Measurements from ENCODE around the gene CNNM3. TPM values are rescaled to one million over a fixed set of nuclear protein-coding genes. Genes with fewer than 3 reads are reported as not detected.

The CNNM3 gene
- total RNA-seq, 1 experiment from 2014 or later: 62.5 TPM

- POLR2A ChIA-PET: no interaction called here
Measured at GRCh38 chr2:96879545-96880040, 63.5 kb downstream of the CNNM3 start.

GRCh38 chr2:96880891-96881273 is 64.8 kb downstream of the CNNM3 start:
- BruUV-seq (replicated peaks): no TSS peak
- Mint-ChIP-seq H3K9me3 (ENCODE audit: unreplicated experiment) (no peaks in the 10 kb centered on the region), H3K4me3 (ENCODE audit: unreplicated experiment) (no peak overlapping the region), H3K4me1 (ENCODE audit: low read depth, unreplicated experiment) (peaks cover 7% of the 10 kb centered on the region), H3K36me3 (ENCODE audit: insufficient read depth, unreplicated experiment) (no peaks in the 10 kb centered on the region), H3K27me3 (ENCODE audit: insufficient read depth, unreplicated experiment) (no peaks in the 10 kb centered on the region), H3K27ac (ENCODE audit: unreplicated experiment) (peak overlapping the region; percentile 29)
- H3K9me3 ChIP-seq: no peaks in the 10 kb centered on the region
- TF ChIP-seq, protein P1, sequence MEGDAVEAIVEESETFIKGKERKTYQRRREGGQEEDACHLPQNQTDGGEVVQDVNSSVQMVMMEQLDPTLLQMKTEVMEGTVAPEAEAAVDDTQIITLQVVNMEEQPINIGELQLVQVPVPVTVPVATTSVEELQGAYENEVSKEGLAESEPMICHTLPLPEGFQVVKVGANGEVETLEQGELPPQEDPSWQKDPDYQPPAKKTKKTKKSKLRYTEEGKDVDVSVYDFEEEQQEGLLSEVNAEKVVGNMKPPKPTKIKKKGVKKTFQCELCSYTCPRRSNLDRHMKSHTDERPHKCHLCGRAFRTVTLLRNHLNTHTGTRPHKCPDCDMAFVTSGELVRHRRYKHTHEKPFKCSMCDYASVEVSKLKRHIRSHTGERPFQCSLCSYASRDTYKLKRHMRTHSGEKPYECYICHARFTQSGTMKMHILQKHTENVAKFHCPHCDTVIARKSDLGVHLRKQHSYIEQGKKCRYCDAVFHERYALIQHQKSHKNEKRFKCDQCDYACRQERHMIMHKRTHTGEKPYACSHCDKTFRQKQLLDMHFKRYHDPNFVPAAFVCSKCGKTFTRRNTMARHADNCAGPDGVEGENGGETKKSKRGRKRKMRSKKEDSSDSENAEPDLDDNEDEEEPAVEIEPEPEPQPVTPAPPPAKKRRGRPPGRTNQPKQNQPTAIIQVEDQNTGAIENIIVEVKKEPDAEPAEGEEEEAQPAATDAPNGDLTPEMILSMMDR (IDR thresholded peaks at IDR 0.05; ENCODE audit: insufficient read depth in 1 of 2, low read depth in 1 of 2, low read length in 1 of 2, severe bottlenecking in 1 of 2, unreplicated experiment in 1 of 2): no peak
- no peak for DNase-seq
- no peaks in the 10 kb centered on the region for H3K27me3 ChIP-seq (replicated peaks; ENCODE audit: control insufficient read depth, insufficient read depth, low read length)
- CTCF ChIA-PET: interaction anchor here (1.0 to 2.0 kb wide), 3 partner anchors 12 to 232 kb away, joined by 3 to 12 read pairs (median 3); partner anchors contain the start of genes ANKRD36 and ANKRD39
- peaks cover 3% of the 10 kb centered on the region; the same call in 1 of the 2 replicates for H3K4me1 ChIP-seq
- POLR2A ChIA-PET: no interaction called here
- no peaks in the 10 kb centered on the region for H3K36me3 ChIP-seq (ENCODE audit: control insufficient read depth, insufficient read depth, low read length)
- H3K4me3 ChIP-seq (ENCODE audit: low read depth, low read length): no peak overlapping the region
- intact Hi-C loops (cut with micrococcal nuclease; ENCODE audit: unreplicated experiment): no loop called here

More at GRCh38 chr2:96879545-96880040, 63.5 kb downstream of the CNNM3 start:
- H3K9me3 ChIP-seq: no peaks in the 10 kb centered on the region
- no peaks in the 10 kb centered on the region for H3K36me3 ChIP-seq (ENCODE audit: control insufficient read depth, insufficient read depth, low read length)
- H3K9me3 Mint-ChIP-seq (ENCODE audit: unreplicated experiment): no peaks in the 10 kb centered on the region
- BruUV-seq (replicated peaks): no TSS peak
- TF ChIP-seq, protein P1 (IDR thresholded peaks at IDR 0.05; ENCODE audit: insufficient read depth in 1 of 2, low read depth in 1 of 2, low read length in 1 of 2, severe bottlenecking in 1 of 2, unreplicated experiment in 1 of 2): no peak
- no peak overlapping the region for H3K27ac Mint-ChIP-seq (ENCODE audit: unreplicated experiment)
- CTCF ChIA-PET: interaction anchor here (1.0 to 2.0 kb wide), 3 partner anchors 11 to 233 kb away, joined by 3 to 12 read pairs (median 3); partner anchors contain the start of genes ANKRD36 and ANKRD39
- H3K4me3 ChIP-seq (ENCODE audit: low read depth, low read length): no peak overlapping the region
- peaks cover 3% of the 10 kb centered on the region; the same call in 1 of the 2 replicates for H3K4me1 ChIP-seq
- no peaks in the 10 kb centered on the region for H3K27me3 ChIP-seq (replicated peaks; ENCODE audit: control insufficient read depth, insufficient read depth, low read length)
- no peaks in the 10 kb centered on the region for H3K36me3 Mint-ChIP-seq (ENCODE audit: insufficient read depth, unreplicated experiment)
- DNase-seq: no peak
- peaks cover 7% of the 10 kb centered on the region for H3K4me1 Mint-ChIP-seq (ENCODE audit: low read depth, unreplicated experiment)
- intact Hi-C loops (cut with micrococcal nuclease; ENCODE audit: unreplicated experiment): no loop called here
- no peak overlapping the region for H3K4me3 Mint-ChIP-seq (ENCODE audit: unreplicated experiment)
- no peaks in the 10 kb centered on the region for H3K27me3 Mint-ChIP-seq (ENCODE audit: insufficient read depth, unreplicated experiment)

DNA sequence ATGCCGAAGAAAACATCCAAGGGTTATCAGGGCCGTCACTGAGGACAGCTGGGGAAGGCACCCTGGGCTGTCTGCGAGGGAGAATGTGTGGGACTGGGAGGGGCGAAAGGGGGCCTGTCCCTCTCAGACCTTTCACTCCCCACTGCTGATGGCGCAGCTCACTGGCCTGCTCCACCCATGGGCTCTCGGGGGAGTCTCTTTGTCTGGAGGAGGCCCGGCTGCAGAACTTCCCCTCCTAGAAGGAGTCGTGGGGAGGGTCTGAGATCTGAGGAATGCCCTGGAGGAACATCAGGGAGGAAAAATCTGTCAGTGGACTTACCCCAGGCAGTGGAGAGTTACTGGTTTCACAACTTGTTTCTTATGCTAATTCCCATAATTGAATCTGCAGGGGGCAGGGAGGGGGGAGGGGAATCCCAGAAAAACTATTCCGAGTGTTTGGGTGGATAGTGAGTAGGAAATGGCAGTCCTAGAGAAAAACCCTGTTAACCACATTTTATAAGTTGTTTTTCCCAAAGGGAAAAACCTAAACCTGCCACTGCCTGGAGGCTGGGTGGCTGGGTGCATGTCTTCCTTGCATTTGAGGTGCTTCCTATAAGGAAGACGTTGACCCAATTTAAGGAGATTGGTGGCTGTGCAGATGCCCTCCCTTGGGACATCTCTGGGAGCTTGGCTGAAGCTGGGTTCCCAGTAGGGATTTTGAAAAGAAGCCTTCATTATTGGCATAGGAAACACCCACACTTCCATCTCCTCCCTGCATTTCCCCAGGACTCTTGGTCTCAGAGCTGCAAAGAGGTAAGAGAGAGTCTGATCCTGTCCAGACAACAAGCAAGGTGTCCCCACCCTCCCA is 65.5 kb downstream of the CNNM3 start:
- no peaks in the 10 kb centered on the region for H3K9me3 ChIP-seq
- H3K4me3 ChIP-seq (ENCODE audit: low read depth, low read length): no peak overlapping the region
- POLR2A ChIA-PET: no interaction called here
- H3K27me3 ChIP-seq (replicated peaks; ENCODE audit: control insufficient read depth, insufficient read depth, low read length): no peaks in the 10 kb centered on the region
- peak in 1 of 2 experiments; percentile 61 for DNase-seq
- intact Hi-C loops (cut with micrococcal nuclease; ENCODE audit: unreplicated experiment): no loop called here
- H3K4me1 Mint-ChIP-seq (ENCODE audit: low read depth, unreplicated experiment): peaks cover 12% of the 10 kb centered on the region
- no peaks in the 10 kb centered on the region for H3K27me3 Mint-ChIP-seq (ENCODE audit: insufficient read depth, unreplicated experiment)
- no peak overlapping the region for H3K4me3 Mint-ChIP-seq (ENCODE audit: unreplicated experiment)
- H3K36me3 ChIP-seq (ENCODE audit: control insufficient read depth, insufficient read depth, low read length): no peaks in the 10 kb centered on the region
- no TSS peak for BruUV-seq (replicated peaks)
- TF ChIP-seq, protein P1 (IDR thresholded peaks at IDR 0.05; ENCODE audit: insufficient read depth in 1 of 2, low read depth in 1 of 2, low read length in 1 of 2, severe bottlenecking in 1 of 2, unreplicated experiment in 1 of 2): no peak
- H3K27ac Mint-ChIP-seq (ENCODE audit: unreplicated experiment): peak overlapping the region; percentile 29
- no peaks in the 10 kb centered on the region for H3K36me3 Mint-ChIP-seq (ENCODE audit: insufficient read depth, unreplicated experiment)
- peaks cover 9% of the 10 kb centered on the region for H3K4me1 ChIP-seq
- CTCF ChIA-PET: no interaction called here
- no peaks in the 10 kb centered on the region for H3K9me3 Mint-ChIP-seq (ENCODE audit: unreplicated experiment)
